Caco-2 (cell line): ENCODE measurements around the gene STOML1. TPM values are rescaled to one million over a fixed set of nuclear protein-coding genes. Genes with fewer than 3 reads are reported as not detected.

Experiments
- Bru-seq: library from RNA; stranded (reverse); fragments of 400-500 nt; gene quantifications from one replicate; lab custom pipeline; 2021; lab: Mats Ljungman, UMichigan
- BruChase-seq, 2 experiments: library from RNA; stranded (reverse); fragments of 400-500 nt; gene quantifications; one replicate each; lab custom pipeline; 2021; lab: Mats Ljungman, UMichigan
- BruUV-seq: library from RNA; stranded (reverse); fragments of 400-500 nt; replicated peaks from 2 replicates; lab custom pipeline; 2021; lab: Mats Ljungman, UMichigan
- CTCF ChIA-PET: fragments of 300-600 bp; sonication (Branson Sonifier 250); formaldehyde crosslinking; loops from one replicate; lab custom pipeline; 2022; ENCODE audit warnings: antibody characterized with exemption; lab: Charles Lee
- POLR2A ChIA-PET: fragments of 300-600 bp; sonication (Branson Sonifier 250); formaldehyde crosslinking; loops from one replicate; lab custom pipeline; 2022; ENCODE audit warnings: antibody characterized with exemption; lab: Charles Lee
- DNase-seq, 2 experiments: peaks; one replicate each; pipeline versions ENCODE4 v3.0.0 to v3.0.0-alpha.2; 2020 to 2022
- H3K27me3 ChIP-seq: replicated peaks from 2 replicates; pipeline ENCODE4 v1.6.0; 2011; ENCODE audit warnings: low read length; ENCODE audit not compliant: control insufficient read depth, insufficient read depth
- H3K36me3 ChIP-seq: 2 replicates; pipeline ENCODE4 v1.5.1; 2011; ENCODE audit warnings: low read length; ENCODE audit not compliant: control insufficient read depth, insufficient read depth
- H3K4me1 ChIP-seq: fragments of 250-450 bp; sonication (Bioruptor Pico); 2 replicates; pipeline ENCODE4 v1.5.1; 2020; ENCODE audit warnings: mild to moderate bottlenecking
- H3K4me3 ChIP-seq: 2 replicates; pipeline ENCODE4 v1.5.1; 2011; ENCODE audit warnings: low read depth, mild to moderate bottlenecking, control low read depth, low read length
- H3K9me3 ChIP-seq: fragments of 250-450 bp; sonication (Bioruptor Pico); 2 replicates; pipeline ENCODE4 v1.5.1; 2020; ENCODE audit warnings: mild to moderate bottlenecking, moderate library complexity
- H3K27ac Mint-ChIP-seq: one replicate; pipeline ENCODE4 v1.8.0; 2022; ENCODE audit warnings: mixed read lengths; ENCODE audit not compliant: unreplicated experiment
- H3K27me3 Mint-ChIP-seq: one replicate; pipeline ENCODE4 v1.8.0; 2022; ENCODE audit warnings: mixed read lengths; ENCODE audit not compliant: insufficient read depth, unreplicated experiment
- H3K36me3 Mint-ChIP-seq: one replicate; pipeline ENCODE4 v1.8.0; 2022; ENCODE audit warnings: mild to moderate bottlenecking, mixed read lengths; ENCODE audit not compliant: insufficient read depth, unreplicated experiment
- H3K4me1 Mint-ChIP-seq: one replicate; pipeline ENCODE4 v1.8.0; 2022; ENCODE audit warnings: low read depth, mixed read lengths; ENCODE audit not compliant: unreplicated experiment
- H3K4me3 Mint-ChIP-seq: one replicate; pipeline ENCODE4 v1.8.0; 2022; ENCODE audit warnings: mild to moderate bottlenecking, moderate library complexity, mixed read lengths; ENCODE audit not compliant: unreplicated experiment
- H3K9me3 Mint-ChIP-seq: one replicate; pipeline ENCODE4 v1.8.0; 2022; ENCODE audit warnings: mixed read lengths; ENCODE audit not compliant: unreplicated experiment
- CTCF ChIP-seq, 2 experiments: fragments of 200-600 bp in 1 of 2; IDR thresholded peaks; 1 replicate in 1 of 2; 2 replicates in 1 of 2; pipeline versions ENCODE4 v1.5.1 to v1.8.0; 2011 to 2022; ENCODE audit warnings: antibody characterized with exemption in 1 of 2, control low read depth in 1 of 2, inconsistent platforms in 1 of 2, low read depth in 1 of 2, low read length in 1 of 2, mild to moderate bottlenecking in 1 of 2, moderate library complexity in 1 of 2; ENCODE audit not compliant: insufficient read depth in 1 of 2, severe bottlenecking in 1 of 2, unreplicated experiment in 1 of 2
- intact Hi-C: fragments of 100-400 bp; cut with micrococcal nuclease; formaldehyde crosslinking; loops from one replicate; pipeline ENCODE4 v1.10.0; 2022; ENCODE audit not compliant: unreplicated experiment
- long read RNA-seq: library from polyadenylated mRNA; stranded (forward); transcript quantifications from one replicate; pipeline ENCODE4 v2.0.0, GENCODE V29; 2022
- total RNA-seq: library from RNA; stranded (reverse); gene quantifications from 2 replicates; pipeline ENCODE4 v1.2.3, GENCODE V29; 2022

Gene STOML1, protein sequence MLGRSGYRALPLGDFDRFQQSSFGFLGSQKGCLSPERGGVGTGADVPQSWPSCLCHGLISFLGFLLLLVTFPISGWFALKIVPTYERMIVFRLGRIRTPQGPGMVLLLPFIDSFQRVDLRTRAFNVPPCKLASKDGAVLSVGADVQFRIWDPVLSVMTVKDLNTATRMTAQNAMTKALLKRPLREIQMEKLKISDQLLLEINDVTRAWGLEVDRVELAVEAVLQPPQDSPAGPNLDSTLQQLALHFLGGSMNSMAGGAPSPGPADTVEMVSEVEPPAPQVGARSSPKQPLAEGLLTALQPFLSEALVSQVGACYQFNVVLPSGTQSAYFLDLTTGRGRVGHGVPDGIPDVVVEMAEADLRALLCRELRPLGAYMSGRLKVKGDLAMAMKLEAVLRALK
- 7.6 TPM in 2 replicates for total RNA-seq
- percentile 44 among the genes with signal in this experiment for Bru-seq, nascent RNA
- BruChase-seq, experiment 1, labeled RNA remaining after a 2-hour chase, result percentile 41 among the genes with signal in this experiment
- percentile 41 among the genes with signal in this experiment for BruChase-seq, experiment 2, labeled RNA remaining after a 6-hour chase
- long read RNA-seq, full-length matches to known transcripts, result 2 of 3 reads
- long read RNA-seq, partial matches to known transcripts, result 0 of 3 reads
- long read RNA-seq, other reads (novel, unspliced or antisense), result 1 of 3 reads

- no peaks in the 10 kb centered on the region for H3K9me3 ChIP-seq
- peak; percentile 89 to 95 for DNase-seq
- TF ChIP-seq CTCF (IDR thresholded peaks at IDR 0.05; ENCODE audit: insufficient read depth in 1 of 2, low read depth in 1 of 2, low read length in 1 of 2, severe bottlenecking in 1 of 2, unreplicated experiment in 1 of 2), result peak; percentile 73 to 88
- CTCF ChIA-PET, result interaction anchor here (1.0 kb wide), 1 partner anchor 19 kb away, joined by 3 read pairs; no protein-coding TSS in a partner anchor
- no peaks in the 10 kb centered on the region for H3K27me3 Mint-ChIP-seq
- H3K27ac Mint-ChIP-seq, result no peak within 1 kb of the TSS
- intact Hi-C loops, result loop anchor here (5.0 kb wide), 1 partner anchor 45 kb away; no protein-coding TSS in a partner anchor
- peak within 1 kb of the TSS; percentile 72 for H3K4me3 Mint-ChIP-seq
- H3K9me3 Mint-ChIP-seq, result no peaks in the 10 kb centered on the region
- H3K36me3 ChIP-seq, result no peaks in the 10 kb centered on the region
- POLR2A ChIA-PET, result no interaction called here
- peaks cover 6% of the 10 kb centered on the region for H3K36me3 Mint-ChIP-seq
- no TSS peak for BruUV-seq
- H3K4me3 ChIP-seq, result peak within 1 kb of the TSS; percentile 61
- no peaks in the 10 kb centered on the region for H3K27me3 ChIP-seq
- H3K4me1 Mint-ChIP-seq, result peaks cover 18% of the 10 kb centered on the region
- H3K4me1 ChIP-seq, result peaks cover 4% of the 10 kb centered on the region; the same call in 1 of the 2 replicates
Observed at GRCh38 chr15:73991726-73992593, at the start of gene STOML1. STOML1 (minus strand) TSS chr15:73992295; CDS start chr15:73992223, 72 bp downstream.

DNA sequence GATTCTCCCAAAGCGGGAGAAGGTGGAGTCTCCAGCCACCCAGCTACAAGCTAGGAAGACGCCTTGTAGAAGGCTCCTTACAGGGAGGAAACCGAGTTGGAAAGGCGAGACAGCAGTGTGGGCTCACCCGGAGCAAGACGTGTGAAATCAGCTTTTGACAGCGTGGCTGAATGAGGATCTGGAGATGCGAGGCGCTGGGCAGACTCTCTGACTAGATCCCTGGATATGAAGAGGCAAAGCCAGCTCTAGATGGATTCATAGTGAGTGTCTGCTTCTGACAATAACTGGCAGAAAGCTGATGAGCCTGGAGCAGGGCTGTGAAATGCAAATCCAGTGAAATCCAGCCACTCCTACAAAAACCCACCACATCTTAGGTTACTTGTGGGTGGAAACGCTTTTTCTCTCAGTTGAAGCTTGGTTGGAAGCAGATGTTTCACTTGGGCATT, 49.2 kb upstream of the STOML1 start:
- no TSS peak for BruUV-seq
- H3K27ac Mint-ChIP-seq, result no peak overlapping the region
- intact Hi-C loops, result no loop called here

More for the DNA sequence above, 49.2 kb upstream of the STOML1 start:
- no peak for DNase-seq
- Mint-ChIP-seq H3K4me1 (no peaks in the 10 kb centered on the region), H3K4me3 (no peak overlapping the region), H3K27me3 (peaks cover 8% of the 10 kb centered on the region), H3K9me3 (no peaks in the 10 kb centered on the region), H3K36me3 (no peaks in the 10 kb centered on the region)
- H3K4me3 ChIP-seq, result no peak overlapping the region
- no peaks in the 10 kb centered on the region for H3K9me3 ChIP-seq
- no peaks in the 10 kb centered on the region for H3K4me1 ChIP-seq
- ChIA-PET CTCF (interaction anchor here (6.2 kb wide), 1 partner anchor 69 kb away, joined by 194 read pairs; no protein-coding TSS in a partner anchor), POLR2A (no interaction called here)
- H3K36me3 ChIP-seq, result no peaks in the 10 kb centered on the region
- TF ChIP-seq CTCF (IDR thresholded peaks at IDR 0.05; ENCODE audit: insufficient read depth in 1 of 2, low read depth in 1 of 2, low read length in 1 of 2, severe bottlenecking in 1 of 2, unreplicated experiment in 1 of 2), result no peak
- no peaks in the 10 kb centered on the region for H3K27me3 ChIP-seq
